HCT116 (cell line): Measurements from ENCODE around the gene LMNTD2. TPM values are rescaled to one million over a fixed set of nuclear protein-coding genes. Genes with fewer than 3 reads are reported as not detected.

Source experiments
- ATAC-seq: fragments of 200-7000 bp; cut with Tn5 transposase; 2 replicates; pipeline ENCODE4 v1.9.1; 2020; ENCODE audit warnings: mild to moderate bottlenecking, moderate library complexity
- BruUV-seq: library from RNA; stranded (reverse); fragments of 400-500 nt; replicated peaks from 2 replicates; lab custom pipeline; 2021; lab: Mats Ljungman, UMichigan
- CTCF ChIA-PET: fragments of 300-600 bp; sonication (Branson Sonifier 250); formaldehyde crosslinking; loops from one replicate; lab custom pipeline; 2021; ENCODE audit warnings: antibody characterized with exemption; lab: Charles Lee
- POLR2A ChIA-PET: fragments of 300-600, 350-600 bp; sonication (Branson Sonifier 250); formaldehyde crosslinking; loops from one replicate; lab custom pipeline; 2021; ENCODE audit warnings: antibody characterized with exemption; lab: Charles Lee
- RAD21 ChIA-PET, 2 experiments: fragments of 300-600 bp; sonication (Branson Sonifier 250); formaldehyde crosslinking; loops; one replicate each; lab custom pipeline; 2023; ENCODE audit warnings: low total read pairs in 2 of 2; ENCODE audit not compliant: uncharacterized antibody in 2 of 2, unreplicated experiment in 2 of 2, low non-redundant PET in 1 of 2; lab: Charles Lee
- DNase-seq: peaks from one replicate; pipeline ENCODE4 v3.0.0-alpha.2; 2010; ENCODE audit warnings: low read depth, low spot score
- H2AFZ ChIP-seq: fragments of 200-600 bp; shearing (Covaris generic), sonication (generic); 2 replicates; pipeline ENCODE4 v1.6.1; 2017; ENCODE audit warnings: low read depth, mixed run types, mixed read lengths, antibody characterized with exemption, low read length; ENCODE audit not compliant: poor library complexity, severe bottlenecking
- H3K27ac ChIP-seq: 2 replicates; pipeline ENCODE4 v1.5.1; 2012; ENCODE audit warnings: low read depth, low read length
- H3K27me3 ChIP-seq: fragments of 200-600 bp; sonication (generic); 2 replicates; pipeline ENCODE4 v1.6.1; 2016; ENCODE audit warnings: mixed run types, low read length, mixed read lengths; ENCODE audit not compliant: insufficient read depth
- H3K36me3 ChIP-seq, 2 experiments: fragments of 200-500 bp in 1 of 2; fragments of 200-600 bp in 1 of 2; sonication (Bioruptor generic) in 1 of 2; sonication (generic) in 1 of 2; 2 replicates each; pipeline versions ENCODE4 v1.5.1 to v1.6.1; 2014 to 2016; ENCODE audit warnings: low read length in 2 of 2, inconsistent platforms in 1 of 2, mixed read lengths in 1 of 2, mixed run types in 1 of 2; ENCODE audit not compliant: insufficient read depth in 2 of 2, control insufficient read depth in 1 of 2
- H3K4me1 ChIP-seq, 2 experiments: fragments of 200-600 bp in 1 of 2; sonication (generic) in 1 of 2; 2 replicates each; pipeline versions ENCODE4 v1.5.1 to v1.6.1; 2012 to 2017; ENCODE audit warnings: low read length in 2 of 2, inconsistent platforms in 1 of 2, mild to moderate bottlenecking in 1 of 2, mixed read lengths in 1 of 2, mixed run types in 1 of 2, moderate library complexity in 1 of 2; ENCODE audit not compliant: insufficient read depth in 2 of 2, control insufficient read depth in 1 of 2
- H3K4me2 ChIP-seq: fragments of 200-600 bp; sonication (generic); 2 replicates; pipeline ENCODE4 v1.6.1; 2017; ENCODE audit warnings: mixed run types, low read length, mixed read lengths
- H3K4me3 ChIP-seq, 2 experiments: fragments of 200-600 bp in 1 of 2; sonication (generic) in 1 of 2; replicated peaks in 1 of 2; 2 replicates each; pipeline ENCODE4 v1.5.1; 2011 to 2016; ENCODE audit warnings: low read length in 2 of 2, control low read depth in 1 of 2, low read depth in 1 of 2, mild to moderate bottlenecking in 1 of 2, mixed read lengths in 1 of 2, mixed run types in 1 of 2
- H3K79me2 ChIP-seq: fragments of 200-600 bp; sonication (generic); 2 replicates; pipeline ENCODE4 v1.6.1; 2017; ENCODE audit warnings: mild to moderate bottlenecking, mixed run types, low read length, moderate library complexity, mixed read lengths; ENCODE audit not compliant: insufficient read depth
- H3K9ac ChIP-seq: fragments of 200-600 bp; sonication (generic); 2 replicates; pipeline ENCODE4 v1.6.1; 2016; ENCODE audit warnings: low read length, mixed read lengths
- H3K9me2 ChIP-seq: fragments of 200-600 bp; sonication (generic), shearing (Covaris generic); 2 replicates; pipeline ENCODE4 v1.6.1; 2017; ENCODE audit warnings: mixed run types, mild to moderate bottlenecking, moderate library complexity; ENCODE audit not compliant: insufficient read depth
- H3K9me3 ChIP-seq, 2 experiments: fragments of 200-500 bp in 1 of 2; fragments of 200-600 bp in 1 of 2; sonication (Bioruptor generic) in 1 of 2; sonication (generic) in 1 of 2; 2 replicates each; pipeline ENCODE4 v1.6.1; 2014 to 2017; ENCODE audit warnings: low read length in 2 of 2, mixed read lengths in 2 of 2, inconsistent platforms in 1 of 2, low read depth in 1 of 2, mild to moderate bottlenecking in 1 of 2, mixed run types in 1 of 2, moderate library complexity in 1 of 2; ENCODE audit not compliant: control insufficient read depth in 1 of 2, insufficient read depth in 1 of 2
- H4K20me1 ChIP-seq: fragments of 200-600 bp; sonication (generic), shearing (Covaris generic); 2 replicates; pipeline ENCODE4 v1.6.1; 2017; ENCODE audit warnings: mixed run types, mild to moderate bottlenecking, moderate library complexity; ENCODE audit not compliant: insufficient read depth
- CEBPB ChIP-seq: IDR thresholded peaks from 2 replicates; pipeline ENCODE4 v1.6.1; 2012; ENCODE audit warnings: low read depth
- EGR1 ChIP-seq: IDR thresholded peaks from 2 replicates; pipeline ENCODE4 v1.6.1; 2012; ENCODE audit warnings: low read depth
- ELF1 ChIP-seq: IDR thresholded peaks from 2 replicates; pipeline ENCODE4 v1.6.1; 2012; ENCODE audit warnings: low read depth, borderline replicate concordance
- EZH2 ChIP-seq: fragments of 200-600 bp; sonication (generic); IDR thresholded peaks from 2 replicates; pipeline ENCODE4 v1.6.1; 2017; ENCODE audit warnings: antibody characterized with exemption, mixed run types
- EZH2phosphoT487 ChIP-seq: fragments of 200-600 bp; IDR thresholded peaks from 2 replicates; pipeline ENCODE4 v1.6.1; 2018; ENCODE audit warnings: antibody characterized with exemption, borderline replicate concordance
- FOSL1 ChIP-seq: IDR thresholded peaks from 2 replicates; pipeline ENCODE4 v1.6.1; 2012; ENCODE audit warnings: low read depth
- POLR2AphosphoS5 ChIP-seq: IDR thresholded peaks from 2 replicates; pipeline ENCODE4 v1.6.1; 2011; ENCODE audit warnings: mild to moderate bottlenecking, low read depth, low read length, moderate library complexity
- RAD21 ChIP-seq: IDR thresholded peaks from 2 replicates; pipeline ENCODE4 v1.6.1; 2012; ENCODE audit warnings: low read depth, mild to moderate bottlenecking
- SIN3A ChIP-seq: IDR thresholded peaks from 2 replicates; pipeline ENCODE4 v1.6.1; 2012; ENCODE audit warnings: low read depth
- SP1 ChIP-seq: IDR thresholded peaks from 2 replicates; pipeline ENCODE4 v1.6.1; 2012; ENCODE audit warnings: low read depth
- SRF ChIP-seq: IDR thresholded peaks from 2 replicates; pipeline ENCODE4 v1.6.1; 2012; ENCODE audit warnings: low read depth
- TCF7L2 ChIP-seq: IDR thresholded peaks from 2 replicates; pipeline ENCODE4 v1.7.0; 2011; ENCODE audit warnings: borderline replicate concordance, inconsistent platforms; ENCODE audit not compliant: insufficient read depth, insufficient read length; ENCODE audit errors: extremely low read depth
- ZFX ChIP-seq: fragments of 450-650 bp; IDR thresholded peaks from 2 replicates; pipeline ENCODE4 v1.6.1; 2017
- ZNF274 ChIP-seq: fragments of 200-500 bp; sonication (Bioruptor generic); IDR thresholded peaks from 2 replicates; pipeline ENCODE4 v1.6.1; 2014; ENCODE audit warnings: mild to moderate bottlenecking, low read depth, low read length, inconsistent platforms
- intact Hi-C: fragments of 100-400 bp; cut with micrococcal nuclease; formaldehyde crosslinking; loops from 2 replicates; pipeline ENCODE4 v1.10.0; 2022
- total RNA-seq: library from RNA; stranded (reverse); gene quantifications from one replicate; pipeline ENCODE4 v1.2.1, GENCODE V29; 2021; ENCODE audit not compliant: unreplicated experiment
- TF ChIP-seq, protein P1 (sequence below): IDR thresholded peaks from 2 replicates; pipeline ENCODE4 v1.6.1; 2011; ENCODE audit warnings: mild to moderate bottlenecking, low read length, moderate library complexity; ENCODE audit not compliant: insufficient replicate concordance; ENCODE audit errors: extremely low read depth
- TF ChIP-seq, protein P2 (sequence below): IDR thresholded peaks from 2 replicates; pipeline ENCODE4 v1.6.1; 2012
- TF ChIP-seq, protein P3 (sequence below), 3 experiments: fragments of 200-600 bp in 1 of 3; sonication (generic) in 1 of 3; IDR thresholded peaks in 2 of 3; conservative IDR thresholded peaks in 1 of 3; 2 replicates each; pipeline ENCODE4 v1.5.1; 2012 to 2017; ENCODE audit warnings: low read depth in 2 of 3, low read length in 2 of 3, antibody characterized with exemption in 1 of 3, borderline replicate concordance in 1 of 3, control low read depth in 1 of 3, mild to moderate bottlenecking in 1 of 3, mixed read lengths in 1 of 3, mixed run types in 1 of 3, moderate library complexity in 1 of 3; ENCODE audit not compliant: insufficient read depth in 1 of 3
- TF ChIP-seq, protein P4 (sequence below): IDR thresholded peaks from 2 replicates; pipeline ENCODE4 v1.6.1; 2012; ENCODE audit warnings: low read depth

Gene LMNTD2
- total RNA-seq, 1 experiment from 2014 or later = 9.5 TPM

DNA sequence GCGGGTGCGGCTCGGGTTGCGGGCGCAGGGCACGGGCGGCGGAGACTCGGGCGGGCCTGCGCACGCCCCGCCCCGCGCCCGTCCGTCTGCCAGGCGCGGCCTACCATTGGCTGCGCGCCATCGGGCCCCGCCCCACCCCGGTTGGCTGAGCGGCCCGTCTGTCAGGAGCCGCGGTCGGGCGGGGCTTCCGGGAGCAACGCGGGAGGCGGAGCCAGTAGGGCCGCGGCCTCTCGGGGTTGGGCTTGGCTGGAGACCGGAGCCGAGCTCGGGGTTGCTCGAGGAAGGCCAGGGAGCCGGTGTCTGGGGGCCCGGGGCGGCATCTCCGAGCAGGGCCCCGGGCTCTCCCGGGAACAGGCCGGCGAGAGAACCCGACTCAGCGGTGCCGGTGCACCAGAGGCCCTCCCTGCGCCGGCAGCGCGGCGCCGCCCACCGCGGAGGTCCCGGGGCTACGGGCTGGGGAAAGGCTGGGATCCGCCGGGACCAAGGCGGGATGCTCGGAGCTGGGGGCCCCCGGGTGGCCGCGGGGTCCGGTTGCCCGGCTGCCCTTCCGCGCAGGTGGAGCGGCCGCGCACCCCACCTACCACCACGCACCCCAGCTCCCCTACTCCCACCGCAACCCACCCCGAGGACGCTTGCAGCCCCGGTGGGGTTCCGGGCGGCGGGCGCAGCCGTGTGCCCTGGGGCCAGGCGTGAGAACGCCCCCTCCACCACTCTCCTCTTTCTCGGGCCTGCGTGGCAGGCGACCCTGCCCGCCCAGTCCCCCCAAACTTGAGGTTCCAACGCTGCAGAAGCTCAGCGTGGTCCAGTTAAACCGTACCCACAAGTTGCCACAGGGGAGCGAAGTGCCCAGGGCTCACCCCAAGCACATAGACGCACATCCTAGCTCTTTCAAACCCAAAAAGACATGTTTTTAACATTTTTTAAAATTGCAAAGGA is 24.8 kb downstream of the LMNTD2 start, which contains the start of gene HRAS:
Gene HRAS, minus strand, starts transcription at position 58 of the 936 bp plus-strand sequence.
- TSS peak; percentile 74 for BruUV-seq
- Histone ChIP-seq H3K4me1 (peaks cover 15 to 33% of the 10 kb centered on the region in 2 experiments; a peak in 3 of 4 replicates), H3K9me3 (no peaks in the 10 kb centered on the region), H3K27me3 (no peaks in the 10 kb centered on the region), H3K9ac (peak within 1 kb of the TSS; percentile 89), H4K20me1 (no peaks in the 10 kb centered on the region), H3K79me2 (peaks cover 33% of the 10 kb centered on the region), H3K4me2 (peak within 1 kb of the TSS; percentile 100), H3K4me3 (peak within 1 kb of the TSS; percentile 76 to 90), H2AFZ (no peak within 1 kb of the TSS), H3K27ac (peak within 1 kb of the TSS; percentile 100), H3K36me3 (peaks cover 0 to 26% of the 10 kb centered on the region in 2 experiments; a peak in 2 of 4 replicates), H3K9me2 (no peaks in the 10 kb centered on the region)
- ChIA-PET RAD21 (no interaction called here), CTCF (no interaction called here), POLR2A (interaction anchor here (1.2 to 1.8 kb wide), 4 partner anchors 11 to 40 kb away, joined by 3 to 8 read pairs (median 5); partner anchors contain the start of gene PHRF1)
- DNase-seq (peak; percentile 86), ATAC-seq (peak; percentile 83)
- intact Hi-C loops = loop anchor here (2.0 kb wide), 2 partner anchors 25 to 29 kb away; partner anchors contain the start of genes LMNTD2, RASSF7 and RNH1
- TF ChIP-seq EZH2phosphoT487 = no peak
- no peak for TF ChIP-seq ZNF274
- TF ChIP-seq ELF1 = no peak
- peak; percentile 68 for TF ChIP-seq ZFX
- TF ChIP-seq EGR1 = no peak
- TF ChIP-seq CEBPB = no peak
- TF ChIP-seq POLR2AphosphoS5 = peak; percentile 98
- TF ChIP-seq, protein P1, sequence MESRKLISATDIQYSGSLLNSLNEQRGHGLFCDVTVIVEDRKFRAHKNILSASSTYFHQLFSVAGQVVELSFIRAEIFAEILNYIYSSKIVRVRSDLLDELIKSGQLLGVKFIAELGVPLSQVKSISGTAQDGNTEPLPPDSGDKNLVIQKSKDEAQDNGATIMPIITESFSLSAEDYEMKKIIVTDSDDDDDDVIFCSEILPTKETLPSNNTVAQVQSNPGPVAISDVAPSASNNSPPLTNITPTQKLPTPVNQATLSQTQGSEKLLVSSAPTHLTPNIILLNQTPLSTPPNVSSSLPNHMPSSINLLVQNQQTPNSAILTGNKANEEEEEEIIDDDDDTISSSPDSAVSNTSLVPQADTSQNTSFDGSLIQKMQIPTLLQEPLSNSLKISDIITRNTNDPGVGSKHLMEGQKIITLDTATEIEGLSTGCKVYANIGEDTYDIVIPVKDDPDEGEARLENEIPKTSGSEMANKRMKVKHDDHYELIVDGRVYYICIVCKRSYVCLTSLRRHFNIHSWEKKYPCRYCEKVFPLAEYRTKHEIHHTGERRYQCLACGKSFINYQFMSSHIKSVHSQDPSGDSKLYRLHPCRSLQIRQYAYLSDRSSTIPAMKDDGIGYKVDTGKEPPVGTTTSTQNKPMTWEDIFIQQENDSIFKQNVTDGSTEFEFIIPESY = no peak
- no peak for TF ChIP-seq TCF7L2
- TF ChIP-seq, protein P2, sequence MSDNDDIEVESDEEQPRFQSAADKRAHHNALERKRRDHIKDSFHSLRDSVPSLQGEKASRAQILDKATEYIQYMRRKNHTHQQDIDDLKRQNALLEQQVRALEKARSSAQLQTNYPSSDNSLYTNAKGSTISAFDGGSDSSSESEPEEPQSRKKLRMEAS = no peak; the same call in 1 of the 2 replicates
- no peak for TF ChIP-seq RAD21
- no peak for TF ChIP-seq SRF
- TF ChIP-seq SIN3A = peak; percentile 64; the same call in 1 of the 2 replicates
- TF ChIP-seq FOSL1 = no peak
- TF ChIP-seq, protein P3, sequence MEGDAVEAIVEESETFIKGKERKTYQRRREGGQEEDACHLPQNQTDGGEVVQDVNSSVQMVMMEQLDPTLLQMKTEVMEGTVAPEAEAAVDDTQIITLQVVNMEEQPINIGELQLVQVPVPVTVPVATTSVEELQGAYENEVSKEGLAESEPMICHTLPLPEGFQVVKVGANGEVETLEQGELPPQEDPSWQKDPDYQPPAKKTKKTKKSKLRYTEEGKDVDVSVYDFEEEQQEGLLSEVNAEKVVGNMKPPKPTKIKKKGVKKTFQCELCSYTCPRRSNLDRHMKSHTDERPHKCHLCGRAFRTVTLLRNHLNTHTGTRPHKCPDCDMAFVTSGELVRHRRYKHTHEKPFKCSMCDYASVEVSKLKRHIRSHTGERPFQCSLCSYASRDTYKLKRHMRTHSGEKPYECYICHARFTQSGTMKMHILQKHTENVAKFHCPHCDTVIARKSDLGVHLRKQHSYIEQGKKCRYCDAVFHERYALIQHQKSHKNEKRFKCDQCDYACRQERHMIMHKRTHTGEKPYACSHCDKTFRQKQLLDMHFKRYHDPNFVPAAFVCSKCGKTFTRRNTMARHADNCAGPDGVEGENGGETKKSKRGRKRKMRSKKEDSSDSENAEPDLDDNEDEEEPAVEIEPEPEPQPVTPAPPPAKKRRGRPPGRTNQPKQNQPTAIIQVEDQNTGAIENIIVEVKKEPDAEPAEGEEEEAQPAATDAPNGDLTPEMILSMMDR (IDR thresholded peaks at IDR 0.05 in 2 of 3, conservative IDR thresholded peaks at IDR 0.05 in 1 of 3; ENCODE audit: borderline replicate concordance in 1 of 3, insufficient read depth in 1 of 3, low read depth in 2 of 3, low read length in 2 of 3) = no peak
- TF ChIP-seq EZH2 = no peak
- TF ChIP-seq, protein P4, sequence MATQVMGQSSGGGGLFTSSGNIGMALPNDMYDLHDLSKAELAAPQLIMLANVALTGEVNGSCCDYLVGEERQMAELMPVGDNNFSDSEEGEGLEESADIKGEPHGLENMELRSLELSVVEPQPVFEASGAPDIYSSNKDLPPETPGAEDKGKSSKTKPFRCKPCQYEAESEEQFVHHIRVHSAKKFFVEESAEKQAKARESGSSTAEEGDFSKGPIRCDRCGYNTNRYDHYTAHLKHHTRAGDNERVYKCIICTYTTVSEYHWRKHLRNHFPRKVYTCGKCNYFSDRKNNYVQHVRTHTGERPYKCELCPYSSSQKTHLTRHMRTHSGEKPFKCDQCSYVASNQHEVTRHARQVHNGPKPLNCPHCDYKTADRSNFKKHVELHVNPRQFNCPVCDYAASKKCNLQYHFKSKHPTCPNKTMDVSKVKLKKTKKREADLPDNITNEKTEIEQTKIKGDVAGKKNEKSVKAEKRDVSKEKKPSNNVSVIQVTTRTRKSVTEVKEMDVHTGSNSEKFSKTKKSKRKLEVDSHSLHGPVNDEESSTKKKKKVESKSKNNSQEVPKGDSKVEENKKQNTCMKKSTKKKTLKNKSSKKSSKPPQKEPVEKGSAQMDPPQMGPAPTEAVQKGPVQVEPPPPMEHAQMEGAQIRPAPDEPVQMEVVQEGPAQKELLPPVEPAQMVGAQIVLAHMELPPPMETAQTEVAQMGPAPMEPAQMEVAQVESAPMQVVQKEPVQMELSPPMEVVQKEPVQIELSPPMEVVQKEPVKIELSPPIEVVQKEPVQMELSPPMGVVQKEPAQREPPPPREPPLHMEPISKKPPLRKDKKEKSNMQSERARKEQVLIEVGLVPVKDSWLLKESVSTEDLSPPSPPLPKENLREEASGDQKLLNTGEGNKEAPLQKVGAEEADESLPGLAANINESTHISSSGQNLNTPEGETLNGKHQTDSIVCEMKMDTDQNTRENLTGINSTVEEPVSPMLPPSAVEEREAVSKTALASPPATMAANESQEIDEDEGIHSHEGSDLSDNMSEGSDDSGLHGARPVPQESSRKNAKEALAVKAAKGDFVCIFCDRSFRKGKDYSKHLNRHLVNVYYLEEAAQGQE = no peak
- TF ChIP-seq SP1 = peak; percentile 96
